ENCODE results near the gene SLC4A2. TPM values are rescaled to one million over a fixed set of nuclear protein-coding genes. Genes with fewer than 3 reads are reported as not detected.

Gene SLC4A2
- total RNA-seq, 2 experiments from 2014 or later, result 64.2 to 86.0 TPM

- Histone ChIP-seq H3K9me2 (ENCODE audit: insufficient read depth, low read length) (no peaks in the 10 kb centered on the region), H3K27ac (ENCODE audit: low read depth, low read length, poor library complexity, severe bottlenecking) (no peak overlapping the region), H3K79me2 (ENCODE audit: insufficient read depth, low read depth, low read length) (no peaks in the 10 kb centered on the region), H3K9me3 (ENCODE audit: low read length) (no peaks in the 10 kb centered on the region), H4K20me1 (ENCODE audit: insufficient read depth, low read length) (no peaks in the 10 kb centered on the region), H3K4me3 (ENCODE audit: low read depth, low read length, poor library complexity, severe bottlenecking) (no peak overlapping the region), H2AFZ (ENCODE audit: low read length) (no peak overlapping the region), H3K4me2 (ENCODE audit: low read length) (no peak overlapping the region), H3K4me1 (ENCODE audit: insufficient read depth, low read length, poor library complexity, severe bottlenecking) (no peaks in the 10 kb centered on the region), H3K36me3 (ENCODE audit: insufficient read depth, low read length) (no peaks in the 10 kb centered on the region)
- intact Hi-C loops (cut with micrococcal nuclease; ENCODE audit: unreplicated experiment), result loop anchor here (5.0 kb wide), 1 partner anchor 180 kb away; no protein-coding TSS in a partner anchor
- CTCF ChIA-PET (ENCODE audit: unreplicated experiment), result no interaction called here
- TF ChIP-seq EZH2phosphoT487 (IDR thresholded peaks at IDR 0.05; ENCODE audit: borderline replicate concordance, low read depth, low read length) (no peak), CTCF (conservative IDR thresholded peaks at IDR 0.05; ENCODE audit: low read length) (no peak)
- DNase-seq (ENCODE audit: low spot score), result no peak
- BruUV-seq (replicated peaks), result no TSS peak
- POLR2A ChIA-PET, result no interaction called here
These were observed 62.9 kb downstream of the SLC4A2 start for GRCh38 chr7:151122276-151122675.

- H3K4me3 ChIP-seq (ENCODE audit: low read depth, low read length, poor library complexity, severe bottlenecking), result no peak overlapping the region
- ChIA-PET POLR2A (no interaction called here), CTCF (ENCODE audit: unreplicated experiment) (no interaction called here)
- DNase-seq (ENCODE audit: low spot score), result no peak
- H3K9me2 ChIP-seq (ENCODE audit: insufficient read depth, low read length), result no peaks in the 10 kb centered on the region
- H3K27ac ChIP-seq (ENCODE audit: low read depth, low read length, poor library complexity, severe bottlenecking), result no peak overlapping the region
- no peaks in the 10 kb centered on the region for H3K36me3 ChIP-seq (ENCODE audit: insufficient read depth, low read length)
- BruUV-seq (replicated peaks), result no TSS peak
- TF ChIP-seq CTCF (conservative IDR thresholded peaks at IDR 0.05; ENCODE audit: low read length) (no peak), EZH2phosphoT487 (IDR thresholded peaks at IDR 0.05; ENCODE audit: borderline replicate concordance, low read depth, low read length) (no peak)
- no peaks in the 10 kb centered on the region for H3K79me2 ChIP-seq (ENCODE audit: insufficient read depth, low read depth, low read length)
- no peak overlapping the region for H3K4me2 ChIP-seq (ENCODE audit: low read length)
- H3K4me1 ChIP-seq (ENCODE audit: insufficient read depth, low read length, poor library complexity, severe bottlenecking), result no peaks in the 10 kb centered on the region
- intact Hi-C loops (cut with micrococcal nuclease; ENCODE audit: unreplicated experiment), result loop anchor here (5.0 kb wide), 1 partner anchor 180 kb away; no protein-coding TSS in a partner anchor
- no peaks in the 10 kb centered on the region for H3K9me3 ChIP-seq (ENCODE audit: low read length)
- H2AFZ ChIP-seq (ENCODE audit: low read length), result no peak overlapping the region
- H4K20me1 ChIP-seq (ENCODE audit: insufficient read depth, low read length), result no peaks in the 10 kb centered on the region
These were observed 63.4 kb downstream of the SLC4A2 start for GRCh38 chr7:151122796-151123157.

DNA sequence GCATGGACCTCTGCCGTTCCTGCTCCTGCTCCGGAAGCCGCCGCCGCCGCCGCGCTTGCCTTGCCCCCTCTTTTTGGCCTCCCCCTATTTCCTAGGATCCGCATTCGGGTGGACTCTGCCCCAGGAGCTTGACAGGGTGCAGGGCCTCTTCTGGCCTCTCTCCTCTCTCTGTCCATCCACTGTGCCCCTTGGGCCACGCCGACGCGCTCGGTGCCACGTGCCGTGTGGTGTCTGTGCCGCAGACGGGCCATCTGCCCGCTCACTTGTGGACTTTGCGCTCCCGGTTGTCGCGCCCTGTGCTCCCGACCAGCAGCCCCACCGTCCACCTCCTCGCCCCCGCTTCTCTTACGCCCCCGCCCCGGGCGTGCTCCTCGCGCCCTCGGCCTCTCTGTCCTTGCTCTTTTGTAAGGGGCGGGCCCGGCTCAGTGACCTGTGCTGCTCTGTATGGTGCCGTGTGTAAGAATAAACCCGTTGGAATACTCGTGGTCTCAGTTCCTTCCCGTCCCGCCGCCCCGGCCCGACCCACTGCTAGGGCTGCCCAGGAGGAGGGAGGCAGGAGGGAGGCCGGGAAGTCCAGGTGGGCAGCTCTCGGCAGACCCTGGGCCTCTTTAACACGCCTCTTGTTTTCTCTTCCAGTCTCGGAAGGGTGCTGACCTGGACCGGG is 63.9 kb downstream of the SLC4A2 start:
- ChIA-PET POLR2A (no interaction called here), CTCF (ENCODE audit: unreplicated experiment) (interaction anchor here (0.7 to 1.4 kb wide), 2 partner anchors 15 to 48 kb away, joined by 3 read pairs; no protein-coding TSS in a partner anchor)
- no peaks in the 10 kb centered on the region for H3K4me1 ChIP-seq (ENCODE audit: insufficient read depth, low read length, poor library complexity, severe bottlenecking)
- no TSS peak for BruUV-seq (replicated peaks)
- H3K36me3 ChIP-seq (ENCODE audit: insufficient read depth, low read length), result no peaks in the 10 kb centered on the region
- H3K4me2 ChIP-seq (ENCODE audit: low read length), result no peak overlapping the region
- H3K27ac ChIP-seq (ENCODE audit: low read depth, low read length, poor library complexity, severe bottlenecking), result no peak overlapping the region
- H3K9me2 ChIP-seq (ENCODE audit: insufficient read depth, low read length), result no peaks in the 10 kb centered on the region
- no peak overlapping the region for H3K4me3 ChIP-seq (ENCODE audit: low read depth, low read length, poor library complexity, severe bottlenecking)
- TF ChIP-seq EZH2phosphoT487 (IDR thresholded peaks at IDR 0.05; ENCODE audit: borderline replicate concordance, low read depth, low read length) (no peak), CTCF (conservative IDR thresholded peaks at IDR 0.05; ENCODE audit: low read length) (no peak)
- intact Hi-C loops (cut with micrococcal nuclease; ENCODE audit: unreplicated experiment), result loop anchor here (5.0 kb wide), 1 partner anchor 179 kb away; no protein-coding TSS in a partner anchor
- H2AFZ ChIP-seq (ENCODE audit: low read length), result no peak overlapping the region
- no peaks in the 10 kb centered on the region for H4K20me1 ChIP-seq (ENCODE audit: insufficient read depth, low read length)
- no peaks in the 10 kb centered on the region for H3K79me2 ChIP-seq (ENCODE audit: insufficient read depth, low read depth, low read length)
- no peaks in the 10 kb centered on the region for H3K9me3 ChIP-seq (ENCODE audit: low read length)
- DNase-seq (ENCODE audit: low spot score), result no peak

Measured in OCI-LY7 (cell line).